GM18873 (cell line): ENCODE measurements around the gene U2AF1L4.

ENCODE experiments used
- ATAC-seq: cut with Tn5 transposase; IDR thresholded peaks from one replicate; pipeline ENCODE4 v1.9.1; 2021; ENCODE audit warnings: mild to moderate bottlenecking, moderate library complexity, moderate number of reproducible peaks; ENCODE audit not compliant: unreplicated experiment, low FRiP score

The U2AF1L4 gene

GRCh38 chr19:35743640-35744429 lies 1.4 kb downstream of the U2AF1L4 start:
- ATAC-seq = no peak

GRCh38 chr19:35742121-35742724 lies 3.0 kb downstream of the U2AF1L4 start, which contains the start of gene IGFLR1:
Gene IGFLR1, minus strand, starts transcription at chr19:35742452. Its CDS starts 1,272 bp downstream, at chr19:35741180.
- ATAC-seq = no peak

GRCh38 chr19:35741203-35741515 lies 4.1 kb downstream of the U2AF1L4 start:
- ATAC-seq = no peak

- peak; percentile 40 for ATAC-seq
These were observed 4.6 kb downstream of the U2AF1L4 start for GRCh38 chr19:35740423-35741202.

GRCh38 chr19:35740108-35740422 lies 5.2 kb downstream of the U2AF1L4 start:
- ATAC-seq = no peak

GRCh38 chr19:35739275-35740107 lies 5.7 kb downstream of the U2AF1L4 start:
- ATAC-seq = no peak

GRCh38 chr19:35738887-35739229 lies 6.4 kb downstream of the U2AF1L4 start:
- no peak for ATAC-seq

- ATAC-seq = no peak
These were observed 7.0 kb downstream of the U2AF1L4 start for GRCh38 chr19:35738021-35738886.

- ATAC-seq = no peak
These were observed 8.0 kb downstream of the U2AF1L4 start for GRCh38 chr19:35736913-35737886.

GRCh38 chr19:35734889-35735288 lies 10.3 kb downstream of the U2AF1L4 start:
- no peak for ATAC-seq

GRCh38 chr19:35734273-35734672 lies 10.9 kb downstream of the U2AF1L4 start:
- no peak for ATAC-seq

GRCh38 chr19:35733180-35734125 lies 11.8 kb downstream of the U2AF1L4 start:
- no peak for ATAC-seq

- no peak for ATAC-seq
These were observed 12.6 kb downstream of the U2AF1L4 start for GRCh38 chr19:35732540-35733179.

- no peak for ATAC-seq
These were observed 13.3 kb downstream of the U2AF1L4 start for GRCh38 chr19:35731779-35732405.

- ATAC-seq = no peak
These were observed 13.9 kb downstream of the U2AF1L4 start for GRCh38 chr19:35731353-35731752.

- ATAC-seq = no peak
These were observed 14.9 kb downstream of the U2AF1L4 start for GRCh38 chr19:35730326-35730725.

GRCh38 chr19:35729763-35730162 lies 15.5 kb downstream of the U2AF1L4 start:
- ATAC-seq = no peak
